Hindlimb muscle (tissue), 1 donor: ENCODE data around the gene SEC24B. TPM values are rescaled to one million over a fixed set of nuclear protein-coding genes. Genes with fewer than 3 reads are reported as not detected.
"Not testable (repeated sequence)": the region's sequence is repeated elsewhere in the genome, so short reads cannot be mapped to it uniquely, and the experiment has no call there.

Experiments used
- DNase-seq: peaks from one replicate; pipeline ENCODE4 v3.0.0-alpha.2; 2013
- polyA plus RNA-seq: library from polyadenylated mRNA; unstranded; fragments of 120-200 nt; gene quantifications from one replicate; pipeline ENCODE4 v1.2.1, GENCODE V29; 2013; ENCODE audit not compliant: insufficient read length

Gene SEC24B
- polyA plus RNA-seq, 1 donor: 27.9 TPM

DNA sequence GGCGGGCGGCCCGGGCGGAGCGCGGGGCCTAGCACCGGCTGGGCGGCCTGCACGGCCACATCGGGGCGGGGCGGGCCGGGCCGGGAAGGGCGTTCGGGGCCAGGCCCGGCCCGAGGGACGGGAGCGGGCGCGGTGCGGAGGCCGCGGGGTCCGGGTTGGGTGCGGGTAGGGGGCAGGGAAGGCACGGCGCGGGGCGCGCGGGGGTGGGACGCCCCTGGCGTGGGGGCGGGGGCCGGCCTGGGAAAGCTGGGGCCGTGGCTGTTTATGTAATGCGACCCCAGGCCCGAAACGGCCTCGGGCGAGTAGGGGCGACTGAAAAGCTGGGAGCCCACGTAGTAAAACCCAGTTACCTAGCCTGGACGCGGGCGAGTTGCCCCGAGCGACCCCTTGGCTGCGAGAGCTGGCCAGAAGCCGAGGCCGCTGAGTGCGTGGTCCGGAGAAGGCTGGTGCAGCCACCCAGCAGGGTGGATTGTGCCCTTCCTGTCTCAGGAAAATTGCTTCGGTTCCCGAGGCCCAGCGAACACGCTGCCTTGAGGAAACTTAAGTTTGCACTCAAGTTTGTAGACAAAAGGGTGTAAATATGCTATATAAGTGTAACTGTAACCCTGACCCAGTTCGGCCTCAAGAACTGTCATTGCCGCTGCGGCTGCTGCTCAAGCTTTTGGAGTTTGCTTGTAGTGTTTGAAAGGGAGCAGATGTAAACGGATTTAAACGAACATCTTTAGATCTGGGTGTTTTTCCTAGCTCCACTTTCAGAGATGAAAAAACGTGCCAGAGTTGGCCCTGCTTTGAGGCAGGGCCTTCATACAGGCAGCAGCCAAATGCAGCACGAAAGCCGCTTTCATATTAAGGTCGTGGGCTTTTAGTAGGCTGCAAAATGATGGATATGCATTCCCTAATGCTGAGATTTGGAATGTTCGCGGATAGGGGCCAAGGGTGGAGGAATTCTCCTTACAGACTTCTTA, 674 bp downstream of the SEC24B start:
- DNase-seq: peak; percentile 43

- DNase-seq: no peak
These were observed 2.0 kb downstream of the SEC24B start for GRCh38 chr4:109435635-109436034.

- no peak for DNase-seq
These were observed 2.9 kb downstream of the SEC24B start for GRCh38 chr4:109436504-109436903.

- no peak for DNase-seq
These were observed 7.3 kb downstream of the SEC24B start for GRCh38 chr4:109440948-109441347.

- DNase-seq: no peak
These were observed 8.3 kb downstream of the SEC24B start for GRCh38 chr4:109441862-109442458.

- DNase-seq: no peak
These were observed 10.7 kb downstream of the SEC24B start for GRCh38 chr4:109444182-109444844.

DNA sequence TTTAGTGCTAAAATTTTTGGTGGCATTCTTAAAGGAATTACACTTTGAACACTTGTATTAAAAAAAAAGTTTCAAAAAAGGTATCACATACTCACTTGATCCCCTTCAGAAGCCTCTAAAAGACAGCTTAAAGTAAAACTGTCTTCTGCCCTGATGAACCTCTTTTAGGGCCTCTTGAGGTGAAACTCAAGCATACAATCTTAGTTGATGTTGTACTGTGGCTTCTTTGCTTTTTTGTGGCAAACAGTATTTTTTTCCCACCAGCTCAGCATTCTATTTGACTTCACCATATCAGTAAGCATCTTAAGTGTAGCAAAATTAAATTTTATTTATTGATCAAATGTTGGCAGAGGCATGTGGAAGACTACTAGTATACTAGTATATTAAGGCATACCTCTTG, 13.7 kb downstream of the SEC24B start:
- no peak for DNase-seq

DNA sequence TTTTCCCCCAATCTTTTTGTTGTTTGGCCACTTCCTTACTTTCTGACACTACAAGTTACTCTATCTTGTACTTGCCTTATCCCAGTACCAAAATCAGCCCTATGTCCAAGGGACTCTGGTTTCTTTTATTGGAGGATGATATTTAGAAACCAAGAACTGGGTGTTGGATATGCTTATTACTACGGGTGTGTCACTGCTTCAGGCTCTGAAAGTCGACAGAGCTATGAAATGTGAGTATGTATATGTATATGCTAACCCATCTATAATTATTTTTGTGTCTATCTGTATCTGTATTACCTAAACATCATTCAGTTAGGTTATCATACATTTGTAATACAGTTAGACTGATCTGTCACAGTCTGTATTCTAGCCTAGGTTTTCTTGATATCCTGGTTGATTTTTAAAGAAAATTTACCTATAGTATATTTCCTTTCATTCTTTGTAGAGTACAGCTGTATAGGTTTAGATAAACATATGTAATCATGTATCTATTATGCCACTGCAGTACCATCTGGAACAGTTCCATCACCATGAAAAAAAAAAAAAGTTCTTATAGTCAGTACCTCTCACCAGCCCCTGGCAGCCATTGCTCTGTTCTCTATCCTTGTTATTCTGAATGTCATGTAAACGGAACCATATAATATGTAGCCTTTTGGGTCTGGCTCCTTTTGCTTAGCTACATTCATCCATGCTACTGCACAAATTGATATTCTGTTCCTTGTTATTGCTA, 18.1 kb downstream of the SEC24B start:
- no peak for DNase-seq

DNA sequence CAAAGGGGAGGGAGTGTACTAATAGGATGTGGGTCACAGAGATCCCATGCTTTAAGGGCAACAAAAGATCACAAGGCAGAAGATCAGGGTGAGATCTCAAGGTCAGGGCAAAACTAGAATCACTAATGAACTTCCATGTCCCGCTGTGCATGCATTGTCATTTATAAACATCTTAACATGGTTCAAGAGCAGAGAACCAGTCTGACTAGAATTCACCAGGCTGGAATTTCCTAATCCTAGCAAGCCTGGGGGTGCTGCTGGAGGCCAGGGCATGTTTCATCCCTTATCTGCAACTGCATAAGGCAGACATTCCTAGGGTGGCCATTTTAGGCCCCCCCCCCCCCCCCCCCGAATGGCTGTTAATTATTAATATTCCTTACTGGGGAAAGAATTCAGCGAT, 19.5 kb downstream of the SEC24B start:
- DNase-seq: not testable (repeated sequence)

- no peak for DNase-seq
These were observed 28.7 kb downstream of the SEC24B start for GRCh38 chr4:109462297-109462696.

GRCh38 chr4:109462802-109463201, 29.2 kb downstream of the SEC24B start:
- DNase-seq: no peak

DNA sequence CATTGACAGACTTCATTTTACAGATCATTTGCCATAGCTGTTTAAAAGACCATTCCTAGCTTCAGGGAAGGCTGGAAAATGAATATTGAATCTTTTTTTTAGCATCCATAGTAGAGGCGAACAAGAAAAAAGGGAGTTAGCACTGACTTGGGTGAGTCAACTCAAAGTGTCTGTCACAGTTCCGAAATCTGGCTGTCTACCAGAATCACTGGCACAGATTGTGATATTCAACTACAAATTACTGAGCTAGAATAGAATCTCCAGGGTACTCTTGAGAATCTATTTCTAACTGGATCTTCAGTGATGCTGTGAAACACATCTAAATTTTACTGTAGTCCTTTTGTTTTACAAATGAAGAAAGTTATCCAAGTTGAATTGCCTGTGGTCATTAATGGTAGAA, 31.5 kb downstream of the SEC24B start:
- peak; percentile 1 for DNase-seq

- DNase-seq: no peak
These were observed 36.3 kb downstream of the SEC24B start for GRCh38 chr4:109469915-109470314.

GRCh38 chr4:109472343-109472761, 38.7 kb downstream of the SEC24B start:
- no peak for DNase-seq

DNA sequence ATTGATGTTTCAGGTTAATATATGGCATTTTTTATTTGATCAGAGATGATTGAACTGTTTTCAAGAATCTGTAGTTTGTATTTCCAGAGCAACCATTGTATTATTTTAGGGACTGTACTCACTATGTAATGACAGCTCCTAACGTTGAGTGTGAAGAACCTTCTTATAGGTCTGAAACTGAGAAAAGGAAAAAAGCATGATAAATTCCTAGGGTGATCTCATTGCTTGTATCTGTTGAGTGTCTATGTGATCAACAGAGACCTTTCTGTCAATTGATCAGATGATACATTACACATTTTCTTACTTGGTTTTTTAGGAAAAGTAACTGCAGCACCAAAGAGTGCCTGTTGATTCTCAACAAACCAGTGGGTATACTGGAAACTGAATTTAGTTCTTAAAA, 40.2 kb downstream of the SEC24B start:
- no peak for DNase-seq

- DNase-seq: no peak
These were observed 52.4 kb downstream of the SEC24B start for GRCh38 chr4:109486007-109486406.

DNA sequence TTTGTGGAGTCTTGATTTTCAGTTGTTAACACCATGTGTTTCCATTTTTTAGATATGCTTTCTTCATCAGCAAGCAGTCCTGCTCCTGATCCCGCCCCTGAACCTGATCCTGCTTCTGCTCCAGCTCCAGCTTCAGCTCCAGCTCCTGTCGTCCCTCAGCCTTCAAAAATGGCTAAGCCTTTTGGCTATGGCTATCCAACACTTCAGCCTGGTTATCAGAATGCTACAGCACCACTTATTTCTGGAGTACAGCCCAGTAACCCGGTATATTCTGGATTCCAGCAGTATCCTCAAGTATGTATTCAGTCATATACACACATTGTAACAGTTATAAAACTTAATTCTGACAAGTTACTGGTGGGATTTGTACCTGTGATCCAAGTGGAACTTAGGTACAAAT, 60.9 kb downstream of the SEC24B start:
- no peak for DNase-seq

GRCh38 chr4:109495514-109495913, 61.9 kb downstream of the SEC24B start:
- no peak for DNase-seq

DNA sequence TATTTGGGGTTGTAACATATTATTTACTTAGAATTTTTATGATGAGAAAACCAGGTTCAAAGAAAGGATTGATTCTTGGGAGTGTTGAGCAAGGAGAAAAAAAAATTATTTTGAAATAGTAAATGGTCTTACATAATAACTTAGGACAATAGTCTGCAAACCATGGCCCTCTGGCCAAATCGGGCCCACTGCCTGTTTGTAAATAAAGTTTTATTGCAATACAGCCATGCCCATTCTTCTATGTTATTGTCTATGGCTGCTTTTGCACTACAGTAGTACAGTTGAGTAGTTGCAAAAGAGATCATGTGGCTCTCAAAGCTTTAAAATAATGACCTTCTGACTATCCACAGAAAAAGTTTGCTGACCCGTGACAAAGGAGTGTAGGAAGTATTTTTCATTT, 63.3 kb downstream of the SEC24B start:
- no peak for DNase-seq

DNA sequence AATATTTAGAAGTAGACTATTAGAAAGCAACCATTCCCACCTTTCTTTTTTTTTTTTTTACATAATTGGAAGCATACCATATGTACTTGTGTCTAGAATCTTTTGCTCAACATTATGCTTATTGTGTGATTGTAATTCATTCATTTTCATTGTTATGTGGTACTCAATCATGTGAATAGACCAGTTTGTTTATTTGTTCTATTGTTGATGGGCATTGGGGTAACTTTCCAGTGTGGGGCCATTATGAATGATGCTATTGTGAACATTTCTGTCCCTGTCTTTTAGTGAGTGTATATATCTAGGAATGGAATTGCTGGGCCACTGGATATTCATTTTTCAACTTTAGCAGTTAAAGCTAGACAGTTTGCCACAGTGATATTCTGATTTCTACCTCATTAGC, 63.9 kb downstream of the SEC24B start:
- no peak for DNase-seq

- no peak for DNase-seq
These were observed 65.9 kb downstream of the SEC24B start for GRCh38 chr4:109499513-109499912.

GRCh38 chr4:109506890-109507289, 73.3 kb downstream of the SEC24B start:
- DNase-seq: no peak

GRCh38 chr4:109510687-109511086, 77.1 kb downstream of the SEC24B start:
- no peak for DNase-seq
